HepG2 (cell line): Measurements from ENCODE around the gene FAHD1. TPM values are rescaled to one million over a fixed set of nuclear protein-coding genes. Genes with fewer than 3 reads are reported as not detected.
A peak's percentile ranks its signal among the peaks of the same experiment; 100 is the strongest.

Experiments used
- ARNTL ChIP-seq: sonication (generic); formaldehyde crosslinking; IDR thresholded peaks from 2 replicates; pipeline ENCODE4 v1.4.0; 2020; ENCODE audit warnings: mild to moderate bottlenecking, missing genetic modification reagents
- BORCS8-MEF2B ChIP-seq: sonication (generic); formaldehyde crosslinking; IDR thresholded peaks from 2 replicates; pipeline ENCODE4 v1.8.0; 2022; ENCODE audit warnings: mild to moderate bottlenecking, missing genetic modification reagents
- CEBPG ChIP-seq: IDR thresholded peaks from 2 replicates; pipeline ENCODE4 v1.6.1; 2016
- CREM ChIP-seq, 2 experiments: sonication (generic) in 1 of 2; formaldehyde crosslinking in 1 of 2; IDR thresholded peaks; 2 replicates each; pipeline versions ENCODE4 v1.4.0 to v1.6.1; 2016 to 2020; ENCODE audit warnings: antibody characterized with exemption in 1 of 2, mild to moderate bottlenecking in 1 of 2, missing genetic modification reagents in 1 of 2
- ESRRA ChIP-seq: sonication (generic); formaldehyde crosslinking; IDR thresholded peaks from 2 replicates; pipeline ENCODE4 v1.5.1; 2020; ENCODE audit warnings: mild to moderate bottlenecking, low read depth, missing genetic modification reagents
- HDAC2 ChIP-seq: sonication (generic); formaldehyde crosslinking; IDR thresholded peaks from 2 replicates; pipeline ENCODE4 v1.4.0; 2020; ENCODE audit warnings: missing genetic modification reagents
- HINFP ChIP-seq: sonication (generic); formaldehyde crosslinking; IDR thresholded peaks from 2 replicates; pipeline ENCODE4 v1.4.0; 2020; ENCODE audit warnings: low read depth, mild to moderate bottlenecking, missing genetic modification reagents
- HNF1B ChIP-seq: sonication (generic); formaldehyde crosslinking; IDR thresholded peaks from 2 replicates; pipeline ENCODE4 v1.5.1; 2020; ENCODE audit warnings: mild to moderate bottlenecking, moderate library complexity, missing genetic modification reagents
- MAF1 ChIP-seq: sonication (generic); formaldehyde crosslinking; IDR thresholded peaks from 2 replicates; pipeline ENCODE4 v1.5.0; 2020; ENCODE audit warnings: missing genetic modification reagents, borderline replicate concordance
- MED13 ChIP-seq: sonication (generic); formaldehyde crosslinking; IDR thresholded peaks from 2 replicates; pipeline ENCODE4 v1.5.0; 2020; ENCODE audit warnings: missing genetic modification reagents
- MEIS1 ChIP-seq: sonication (generic); formaldehyde crosslinking; IDR thresholded peaks from 2 replicates; pipeline ENCODE4 v1.9.0; 2021; ENCODE audit warnings: mild to moderate bottlenecking, missing genetic modification reagents, moderate library complexity, borderline replicate concordance
- NCOR1 ChIP-seq: fragments of 200-600 bp; sonication (generic); IDR thresholded peaks from 2 replicates; pipeline ENCODE4 v1.7.0; 2017; ENCODE audit warnings: antibody characterized with exemption, low read length, borderline replicate concordance
- NFKB2 ChIP-seq: sonication (generic); formaldehyde crosslinking; IDR thresholded peaks from 2 replicates; pipeline ENCODE4 v1.4.0; 2020; ENCODE audit warnings: missing genetic modification reagents, borderline replicate concordance
- RCOR2 ChIP-seq: IDR thresholded peaks from 2 replicates; pipeline ENCODE4 v1.6.1; 2016; ENCODE audit warnings: missing biosample characterization, missing genetic modification reagents
- SAP130 ChIP-seq: IDR thresholded peaks from 2 replicates; pipeline ENCODE4 v1.6.1; 2016; ENCODE audit warnings: low read depth
- SOX13 ChIP-seq, 3 experiments: fragments of 450-650 bp in 1 of 3; sonication (generic) in 1 of 3; formaldehyde crosslinking in 1 of 3; IDR thresholded peaks in 2 of 3; conservative IDR thresholded peaks in 1 of 3; 2 replicates each; pipeline versions ENCODE4 v1.5.0 to v1.6.1; 2016 to 2020; ENCODE audit warnings: antibody characterized with exemption in 1 of 3, mild to moderate bottlenecking in 1 of 3, missing compliant biosample characterization in 1 of 3, missing genetic modification reagents in 1 of 3, moderate library complexity in 1 of 3
- ZBTB20 ChIP-seq: sonication (generic); formaldehyde crosslinking; IDR thresholded peaks from 2 replicates; pipeline ENCODE4 v1.8.1; 2023; ENCODE audit warnings: missing genetic modification reagents, low read depth, mild to moderate bottlenecking, borderline replicate concordance
- ZBTB43 ChIP-seq: sonication (generic); formaldehyde crosslinking; conservative IDR thresholded peaks from 2 replicates; pipeline ENCODE4 v1.4.0; 2020; ENCODE audit warnings: missing genetic modification reagents
- ZNF292 ChIP-seq: sonication (generic); formaldehyde crosslinking; IDR thresholded peaks from 2 replicates; pipeline ENCODE4 v1.8.1; 2022; ENCODE audit warnings: mild to moderate bottlenecking, low read depth, missing genetic modification reagents, borderline replicate concordance
- ZNF331 ChIP-seq: sonication (generic); formaldehyde crosslinking; IDR thresholded peaks from 2 replicates; pipeline ENCODE4 v1.4.0; 2020; ENCODE audit warnings: missing genetic modification reagents
- ZNF362 ChIP-seq: sonication (generic); formaldehyde crosslinking; IDR thresholded peaks from 2 replicates; pipeline ENCODE4 v1.4.0; 2020; ENCODE audit warnings: missing genetic modification reagents, mild to moderate bottlenecking, borderline replicate concordance
- ZNF772 ChIP-seq: sonication (generic); formaldehyde crosslinking; IDR thresholded peaks from 2 replicates; pipeline ENCODE4 v1.5.0; 2020; ENCODE audit warnings: mild to moderate bottlenecking, missing genetic modification reagents
- ZSCAN21 ChIP-seq: sonication (generic); formaldehyde crosslinking; IDR thresholded peaks from 2 replicates; pipeline ENCODE4 v1.8.0; 2022; ENCODE audit warnings: mild to moderate bottlenecking, missing genetic modification reagents, moderate library complexity, borderline replicate concordance
- ZSCAN25 ChIP-seq: sonication (generic); formaldehyde crosslinking; IDR thresholded peaks from 2 replicates; pipeline ENCODE4 v1.8.0; 2022; ENCODE audit warnings: mild to moderate bottlenecking, missing genetic modification reagents
- polyA plus RNA-seq, 8 experiments: library from polyadenylated mRNA; depleted of rRNA in 3 of 8; stranded (reverse) in 7 of 8; unstranded in 1 of 8; fragments of >200 nt; fragmentation: Illumina TruSeq in 4 of 8; extraction: Trizol in 4 of 8; gene quantifications; 2 replicates each; pipeline versions ENCODE4 v1.2.1 to v1.2.3, GENCODE V29; 2011 to 2016; ENCODE audit warnings: low read depth in 4 of 8, missing spikeins in 1 of 8, mixed read lengths in 1 of 8; ENCODE audit not compliant: insufficient read depth in 1 of 8
- total RNA-seq, 5 experiments: library from RNA; depleted of rRNA; stranded (reverse); fragments of >200 nt; fragmentation: Illumina TruSeq; extraction: Trizol; gene quantifications; 2 replicates each; pipeline ENCODE4 v1.2.3, GENCODE V29; 2016; ENCODE audit warnings: low read depth in 1 of 5

FAHD1 gene
- total and polyA plus RNA-seq, 2 of the 13 experiments (the other 11 are each of a cell fraction or from before 2014, with no cell fraction given), result 39.0 to 45.3 TPM

- peak; percentile 92 for TF ChIP-seq NCOR1
- 0 out of 2 replicates have a peak, but pooled peaks have one; percentile 26 for TF ChIP-seq MED13 (CRISPR knock-in tag)
- TF ChIP-seq MEIS1, result peak; percentile 48; the same call in 1 of the 2 replicates
- no peak for TF ChIP-seq SOX13 (IDR thresholded peaks at IDR 0.05)
- TF ChIP-seq SOX13 (CRISPR knock-in tag; conservative IDR thresholded peaks at IDR 0.05 in 1 of 2, IDR thresholded peaks at IDR 0.05 in 1 of 2), result peak in 1 of 2 experiments; percentile 61; a peak in 2 of 4 replicates
- peak; percentile 92 for TF ChIP-seq RCOR2 (CRISPR knock-in tag)
- TF ChIP-seq HNF1B (CRISPR knock-in tag), result peak; percentile 43; the same call in 1 of the 2 replicates
- peak; percentile 60 for TF ChIP-seq CREM (IDR thresholded peaks at IDR 0.05)
- TF ChIP-seq CREM (CRISPR knock-in tag; IDR thresholded peaks at IDR 0.05), result no peak
- TF ChIP-seq ESRRA (CRISPR knock-in tag), result peak; percentile 66; the same call in 1 of the 2 replicates
- TF ChIP-seq ZSCAN21 (CRISPR knock-in tag), result peak; percentile 76
- TF ChIP-seq ZNF362 (CRISPR knock-in tag), result peak; percentile 94
- TF ChIP-seq ZBTB43 (CRISPR knock-in tag), result peak; percentile 55
- TF ChIP-seq ZSCAN25 (CRISPR knock-in tag), result 0 out of 2 replicates have a peak, but pooled peaks have one; percentile 42
- TF ChIP-seq ZNF292, result peak; percentile 76
- peak; percentile 37; the same call in 1 of the 2 replicates for TF ChIP-seq ZNF772 (CRISPR knock-in tag)
- TF ChIP-seq NFKB2 (CRISPR knock-in tag), result peak; percentile 27; the same call in 1 of the 2 replicates
- TF ChIP-seq CEBPG, result 0 out of 2 replicates have a peak, but pooled peaks have one; percentile 31
- TF ChIP-seq ZNF331 (CRISPR knock-in tag), result 0 out of 2 replicates have a peak, but pooled peaks have one; percentile 15
- peak; percentile 44; the same call in 1 of the 2 replicates for TF ChIP-seq MAF1 (CRISPR knock-in tag)
- peak; percentile 71 for TF ChIP-seq SAP130
- TF ChIP-seq ZBTB20 (CRISPR knock-in tag), result 0 out of 2 replicates have a peak, but pooled peaks have one; percentile 15
- 0 out of 2 replicates have a peak, but pooled peaks have one; percentile 32 for TF ChIP-seq HDAC2 (CRISPR knock-in tag)
- peak; percentile 45; the same call in 1 of the 2 replicates for TF ChIP-seq BORCS8-MEF2B (CRISPR knock-in tag)
- peak; percentile 48; the same call in 1 of the 2 replicates for TF ChIP-seq HINFP
- TF ChIP-seq ARNTL, result 0 out of 2 replicates have a peak, but pooled peaks have one; percentile 22
Observed at GRCh38 chr16:1825381-1825863, 1.6 kb upstream of the FAHD1 start (continued).
